CD4-positive, alpha-beta T cell (primary cell): ENCODE data around the gene TRIM15. TPM values are rescaled to one million over a fixed set of nuclear protein-coding genes. Genes with fewer than 3 reads are reported as not detected.

ENCODE experiments used
- ATAC-seq: fragments of 200-7000 bp; cut with Tn5 transposase; one replicate; pipeline ENCODE4 v1.10.0; 2022; ENCODE audit warnings: mild to moderate bottlenecking; ENCODE audit not compliant: poor library complexity
- CTCF ChIA-PET: fragments of 350-600 bp; sonication (Branson Sonifier 250); formaldehyde crosslinking; loops from one replicate; lab custom pipeline; 2021; ENCODE audit warnings: antibody characterized with exemption, inconsistent platforms; lab: Charles Lee
- POLR2A ChIA-PET: fragments of 350-600 bp; sonication (Branson Sonifier 250); formaldehyde crosslinking; loops from one replicate; lab custom pipeline; 2021; ENCODE audit warnings: antibody characterized with exemption, inconsistent platforms; lab: Charles Lee
- DNase-seq, 14 experiments: peaks; one replicate each; pipeline ENCODE4 v3.0.0-alpha.2; 2013 to 2020; ENCODE audit warnings: mixed read lengths in 2 of 14
- H3K27ac ChIP-seq, 2 donors: one replicate each; pipeline versions ENCODE4 v1.5.1 to v1.7.0; 2013; ENCODE audit warnings: low read length in 2 of 2, low read depth in 1 of 2, mild to moderate bottlenecking in 1 of 2
- H3K27me3 ChIP-seq, 2 experiments: 1 replicate in 1 of 2; 2 replicates in 1 of 2; pipeline versions ENCODE4 v1.6.1 to v1.7.0; 2013; ENCODE audit warnings: low read length in 2 of 2, control low read depth in 1 of 2, mild to moderate bottlenecking in 1 of 2, moderate library complexity in 1 of 2; ENCODE audit not compliant: insufficient read depth in 2 of 2, control insufficient read depth in 1 of 2
- H3K36me3 ChIP-seq: one replicate; pipeline ENCODE4 v1.6.1; 2013; ENCODE audit warnings: low read length, control low read depth; ENCODE audit not compliant: insufficient read depth
- H3K4me1 ChIP-seq: one replicate; pipeline ENCODE4 v1.6.1; 2013; ENCODE audit warnings: low read length, control low read depth; ENCODE audit not compliant: insufficient read depth
- H3K4me3 ChIP-seq: one replicate; pipeline ENCODE4 v1.5.1; 2013; ENCODE audit warnings: mild to moderate bottlenecking, low read length, moderate library complexity
- H3K9me3 ChIP-seq, 2 experiments: 1 replicate in 1 of 2; 2 replicates in 1 of 2; pipeline versions ENCODE4 v1.6.1 to v1.7.0; 2013; ENCODE audit warnings: low read length in 2 of 2, mild to moderate bottlenecking in 2 of 2, control low read depth in 1 of 2, moderate library complexity in 1 of 2; ENCODE audit not compliant: control insufficient read depth in 1 of 2, insufficient read depth in 1 of 2
- H3K27ac Mint-ChIP-seq: one replicate; pipeline ENCODE4 v1.8.0; 2020; ENCODE audit warnings: mixed read lengths
- H3K27me3 Mint-ChIP-seq: one replicate; pipeline ENCODE4 v1.8.0; 2021; ENCODE audit warnings: mixed read lengths
- H3K36me3 Mint-ChIP-seq: one replicate; pipeline ENCODE4 v1.8.0; 2021; ENCODE audit warnings: low read depth, mixed read lengths
- H3K4me1 Mint-ChIP-seq: one replicate; pipeline ENCODE4 v1.8.0; 2021; ENCODE audit warnings: low read depth, mixed read lengths
- H3K4me3 Mint-ChIP-seq: one replicate; pipeline ENCODE4 v1.8.0; 2020; ENCODE audit warnings: mild to moderate bottlenecking, mixed read lengths
- H3K9me3 Mint-ChIP-seq: one replicate; pipeline ENCODE4 v1.8.0; 2020; ENCODE audit warnings: mixed read lengths
- intact Hi-C, 2 experiments: fragments of 100-400 bp; cut with DNase I in 1 of 2; cut with micrococcal nuclease in 1 of 2; formaldehyde crosslinking; loops; one replicate each; pipeline versions ENCODE4 v1.15.1 to v1.9.0; 2023 to 2025; cut with DNase I, micrococcal nuclease
- total RNA-seq, 174 experiments: library from RNA in 2 of 174; stranded (reverse) in 2 of 174; gene quantifications; one replicate each; pipeline ENCODE4 v1.2.3 and lab custom pipeline; 2021 to 2026
- TF ChIP-seq, protein P1 (sequence below): fragments of 200-600 bp; IDR thresholded peaks from one replicate; pipeline ENCODE4 v1.8.0; 2022; ENCODE audit warnings: antibody characterized with exemption, mild to moderate bottlenecking

The TRIM15 gene
- total RNA-seq, 2 experiments from 2014 or later, result not detected

DNA sequence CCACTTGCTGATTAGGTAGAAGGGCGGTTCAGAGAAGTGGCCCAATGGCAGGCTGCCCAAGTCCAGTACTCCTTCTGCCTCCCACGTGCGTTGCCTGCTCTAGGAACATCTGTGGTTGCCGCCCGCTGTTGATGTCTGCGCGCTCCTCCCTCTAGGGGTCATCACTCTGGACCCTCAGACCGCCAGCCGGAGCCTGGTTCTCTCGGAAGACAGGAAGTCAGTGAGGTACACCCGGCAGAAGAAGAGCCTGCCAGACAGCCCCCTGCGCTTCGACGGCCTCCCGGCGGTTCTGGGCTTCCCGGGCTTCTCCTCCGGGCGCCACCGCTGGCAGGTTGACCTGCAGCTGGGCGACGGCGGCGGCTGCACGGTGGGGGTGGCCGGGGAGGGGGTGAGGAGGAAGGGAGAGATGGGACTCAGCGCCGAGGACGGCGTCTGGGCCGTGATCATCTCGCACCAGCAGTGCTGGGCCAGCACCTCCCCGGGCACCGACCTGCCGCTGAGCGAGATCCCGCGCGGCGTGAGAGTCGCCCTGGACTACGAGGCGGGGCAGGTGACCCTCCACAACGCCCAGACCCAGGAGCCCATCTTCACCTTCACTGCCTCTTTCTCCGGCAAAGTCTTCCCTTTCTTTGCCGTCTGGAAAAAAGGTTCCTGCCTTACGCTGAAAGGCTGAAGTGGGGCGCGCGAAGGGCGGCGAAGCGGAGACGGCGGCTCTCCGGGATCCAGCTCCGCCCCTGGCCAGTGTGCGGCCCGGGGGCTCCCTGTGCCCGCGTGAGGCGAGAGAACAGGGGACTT lies 8.5 kb downstream of the TRIM15 start:
- Mint-ChIP-seq H3K36me3 (no peaks in the 10 kb centered on the region), H3K27ac (no peak overlapping the region)

DNA sequence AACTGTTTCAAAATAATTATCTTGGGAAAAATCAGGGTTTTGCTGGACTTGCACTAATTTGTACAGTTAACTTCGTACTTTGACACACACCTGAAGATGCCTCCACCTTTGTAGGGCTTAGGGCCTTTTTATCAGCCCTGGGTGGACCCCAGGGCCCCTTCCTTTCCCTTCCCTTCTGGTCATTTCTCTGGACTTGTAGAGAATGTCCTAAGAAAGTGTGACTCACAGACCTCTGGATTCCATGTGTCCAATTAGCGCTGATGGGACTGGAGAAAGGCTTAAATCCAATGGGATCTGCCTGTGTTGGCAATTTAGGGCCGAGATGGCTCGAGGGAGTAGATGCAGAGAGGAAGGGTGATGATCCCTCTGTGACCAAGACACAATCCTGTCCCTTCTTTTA lies 9.3 kb downstream of the TRIM15 start:
- ChIA-PET CTCF (no interaction called here), POLR2A (no interaction called here)
- Histone ChIP-seq H3K27me3 (peaks cover 36 to 59% of the 10 kb centered on the region in 2 experiments), H3K36me3 (no peaks in the 10 kb centered on the region), H3K27ac (no peak overlapping the region), H3K9me3 (peaks cover 0 to 7% of the 10 kb centered on the region in 2 experiments), H3K4me3 (no peak overlapping the region), H3K4me1 (peaks cover 16% of the 10 kb centered on the region)
- DNase-seq, result no peak
- no peak overlapping the region for H3K27ac Mint-ChIP-seq
- H3K36me3 Mint-ChIP-seq, result no peaks in the 10 kb centered on the region
- no peaks in the 10 kb centered on the region for H3K4me1 Mint-ChIP-seq
- H3K27me3 Mint-ChIP-seq, result peaks cover 90% of the 10 kb centered on the region
- H3K9me3 Mint-ChIP-seq, result no peaks in the 10 kb centered on the region
- ATAC-seq, result no peak
- H3K4me3 Mint-ChIP-seq, result no peak overlapping the region
- TF ChIP-seq, protein P1, sequence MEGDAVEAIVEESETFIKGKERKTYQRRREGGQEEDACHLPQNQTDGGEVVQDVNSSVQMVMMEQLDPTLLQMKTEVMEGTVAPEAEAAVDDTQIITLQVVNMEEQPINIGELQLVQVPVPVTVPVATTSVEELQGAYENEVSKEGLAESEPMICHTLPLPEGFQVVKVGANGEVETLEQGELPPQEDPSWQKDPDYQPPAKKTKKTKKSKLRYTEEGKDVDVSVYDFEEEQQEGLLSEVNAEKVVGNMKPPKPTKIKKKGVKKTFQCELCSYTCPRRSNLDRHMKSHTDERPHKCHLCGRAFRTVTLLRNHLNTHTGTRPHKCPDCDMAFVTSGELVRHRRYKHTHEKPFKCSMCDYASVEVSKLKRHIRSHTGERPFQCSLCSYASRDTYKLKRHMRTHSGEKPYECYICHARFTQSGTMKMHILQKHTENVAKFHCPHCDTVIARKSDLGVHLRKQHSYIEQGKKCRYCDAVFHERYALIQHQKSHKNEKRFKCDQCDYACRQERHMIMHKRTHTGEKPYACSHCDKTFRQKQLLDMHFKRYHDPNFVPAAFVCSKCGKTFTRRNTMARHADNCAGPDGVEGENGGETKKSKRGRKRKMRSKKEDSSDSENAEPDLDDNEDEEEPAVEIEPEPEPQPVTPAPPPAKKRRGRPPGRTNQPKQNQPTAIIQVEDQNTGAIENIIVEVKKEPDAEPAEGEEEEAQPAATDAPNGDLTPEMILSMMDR, result no peak
- intact Hi-C loops, result no loop called here

More for the DNA sequence above, 8.5 kb downstream of the TRIM15 start:
- Mint-ChIP-seq H3K9me3 (no peaks in the 10 kb centered on the region), H3K4me3 (no peak overlapping the region), H3K27me3 (peaks cover 81% of the 10 kb centered on the region), H3K4me1 (no peaks in the 10 kb centered on the region)
- no peak for ATAC-seq
- Histone ChIP-seq H3K4me1 (peaks cover 16% of the 10 kb centered on the region), H3K36me3 (no peaks in the 10 kb centered on the region), H3K4me3 (no peak overlapping the region), H3K9me3 (peaks cover 0 to 7% of the 10 kb centered on the region in 2 experiments), H3K27ac (no peak overlapping the region), H3K27me3 (peaks cover 36 to 59% of the 10 kb centered on the region in 2 experiments)
- TF ChIP-seq, protein P1, result no peak
- ChIA-PET POLR2A (no interaction called here), CTCF (no interaction called here)
- DNase-seq, result peak in 1 of 14 experiments; percentile 9
- intact Hi-C loops, result loop anchor here (2.0 kb wide), 2 partner anchors 67 to 323 kb away; no protein-coding TSS in a partner anchor

DNA sequence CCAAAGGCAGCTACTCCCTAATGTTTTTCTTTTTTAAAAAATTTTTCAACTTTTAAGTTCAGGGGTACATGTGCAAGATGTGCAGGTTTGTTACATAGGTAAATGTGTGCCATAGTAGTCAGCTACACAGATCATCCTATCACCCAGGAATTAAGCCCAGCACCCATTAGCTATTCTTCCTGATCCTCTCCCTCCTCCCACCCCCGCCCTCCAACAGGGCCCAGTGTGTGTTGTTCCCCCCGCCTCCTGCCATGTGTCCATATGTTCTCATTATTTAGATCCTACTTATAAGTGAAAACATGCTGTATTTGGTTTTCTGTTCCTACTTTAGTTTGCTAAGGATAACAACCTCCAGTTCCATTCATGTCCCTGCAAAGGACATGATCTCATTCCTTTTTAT lies 12.4 kb downstream of the TRIM15 start:
- POLR2A ChIA-PET, result no interaction called here
- Histone ChIP-seq H3K27me3 (peaks cover 28 to 65% of the 10 kb centered on the region in 2 experiments), H3K36me3 (no peaks in the 10 kb centered on the region), H3K4me1 (peaks cover 13% of the 10 kb centered on the region), H3K27ac (no peak overlapping the region), H3K9me3 (peaks cover 12 to 13% of the 10 kb centered on the region in 2 experiments), H3K4me3 (no peak overlapping the region)
- CTCF ChIA-PET, result no interaction called here
- DNase-seq (no peak), ATAC-seq (no peak)
- H3K9me3 Mint-ChIP-seq, result peaks cover 5% of the 10 kb centered on the region
- H3K4me1 Mint-ChIP-seq, result no peaks in the 10 kb centered on the region
- peaks cover 79% of the 10 kb centered on the region for H3K27me3 Mint-ChIP-seq
- H3K36me3 Mint-ChIP-seq, result no peaks in the 10 kb centered on the region
- no peak overlapping the region for H3K27ac Mint-ChIP-seq
- TF ChIP-seq, protein P1, result no peak
- intact Hi-C loops, result no loop called here
- H3K4me3 Mint-ChIP-seq, result no peak overlapping the region
